GM12878 (cell line): ENCODE results near the gene PPME1. TPM values are rescaled to one million over a fixed set of nuclear protein-coding genes. Genes with fewer than 3 reads are reported as not detected.

Source experiments
- ATAC-seq: fragments of 200-7000 bp; cut with Tn5 transposase; 3 replicates; pipeline ENCODE4 v1.9.1; 2020; ENCODE audit warnings: mild to moderate bottlenecking, moderate library complexity
- BruUV-seq: library from RNA; stranded (reverse); fragments of 400-500 nt; replicated peaks from 2 replicates; lab custom pipeline; 2021; lab: Mats Ljungman, UMichigan
- CTCF ChIA-PET: fragments of 300-600 bp; sonication (Branson Sonifier 250); formaldehyde crosslinking; extraction: SDS; loops from one replicate; lab custom pipeline; 2021; ENCODE audit warnings: inconsistent platforms; lab: Yijun Ruan, JAX
- POLR2A ChIA-PET: fragments of 350-600 bp; formaldehyde crosslinking; extraction: SDS; loops from one replicate; lab custom pipeline; 2021; ENCODE audit warnings: inconsistent platforms; lab: Charles Lee
- RAD21 ChIA-PET: fragments of 300-600 bp; sonication (Branson Sonifier 250); formaldehyde crosslinking; loops from one replicate; lab custom pipeline; 2023; ENCODE audit warnings: antibody characterized with exemption; ENCODE audit not compliant: unreplicated experiment; lab: Charles Lee
- SMC1A ChIA-PET: fragments of 300-600 bp; sonication (Branson Sonifier 250); formaldehyde crosslinking; loops from one replicate; lab custom pipeline; 2023; ENCODE audit not compliant: unreplicated experiment, uncharacterized antibody; lab: Charles Lee
- DNase-seq: peaks from one replicate; pipeline ENCODE4 v3.0.0-alpha.2; 2011; ENCODE audit warnings: low read depth, low spot score
- FAIRE-seq: peaks from 3 replicates; lab custom pipeline; 2011; peaks lifted over from hg19 to GRCh38; lab: Jason Lieb, UNC
- H2AFZ ChIP-seq: 2 replicates; pipeline ENCODE4 v1.6.0; 2011; ENCODE audit warnings: low read depth, low read length, control low read depth; ENCODE audit not compliant: control insufficient read depth
- H3K27ac ChIP-seq: 2 replicates; pipeline ENCODE4 v1.5.1; 2011; ENCODE audit warnings: control low read depth; ENCODE audit not compliant: control insufficient read depth, insufficient read depth
- H3K27me3 ChIP-seq, 2 experiments: replicated peaks in 1 of 2; 2 replicates each; pipeline versions ENCODE4 v1.6.0 to v1.6.1; 2011; ENCODE audit warnings: low read length in 1 of 2; ENCODE audit not compliant: control insufficient read depth in 2 of 2, insufficient read depth in 2 of 2
- H3K36me3 ChIP-seq, 2 experiments: 2 replicates each; pipeline ENCODE4 v1.5.1; 2011; ENCODE audit warnings: low read length in 1 of 2; ENCODE audit not compliant: control insufficient read depth in 2 of 2, insufficient read depth in 2 of 2
- H3K4me1 ChIP-seq: 2 replicates; pipeline ENCODE4 v1.6.1; 2011; ENCODE audit warnings: mild to moderate bottlenecking, low read length, moderate library complexity, mixed read lengths; ENCODE audit not compliant: control insufficient read depth, insufficient read depth
- H3K4me2 ChIP-seq: 2 replicates; pipeline ENCODE4 v1.6.0; 2011; ENCODE audit warnings: control low read depth; ENCODE audit not compliant: control insufficient read depth, insufficient read depth
- H3K4me3 ChIP-seq: fragments of 200-600 bp; sonication (generic); 2 replicates; pipeline ENCODE4 v1.5.1; 2016
- H3K79me2 ChIP-seq: 2 replicates; pipeline ENCODE4 v1.6.0; 2011; ENCODE audit warnings: low read length; ENCODE audit not compliant: control insufficient read depth, insufficient read depth
- H3K9ac ChIP-seq: 2 replicates; pipeline ENCODE4 v1.8.0; 2011; ENCODE audit warnings: low read length, control low read depth, mixed read lengths; ENCODE audit not compliant: control insufficient read depth, insufficient read depth
- H3K9me3 ChIP-seq: replicated peaks from 3 replicates; pipeline ENCODE4 v1.5.1; 2011; ENCODE audit warnings: mild to moderate bottlenecking, low read length; ENCODE audit not compliant: control insufficient read depth, insufficient read depth
- H4K20me1 ChIP-seq: 2 replicates; pipeline ENCODE4 v1.6.0; 2011; ENCODE audit not compliant: control insufficient read depth, insufficient read depth
- CHD4 ChIP-seq: fragments of 200-600 bp; sonication (generic); IDR thresholded peaks from 2 replicates; pipeline ENCODE4 v1.6.1; 2016; ENCODE audit warnings: mild to moderate bottlenecking
- ESRRA ChIP-seq: IDR thresholded peaks from 2 replicates; pipeline ENCODE4 v1.6.1; 2012; ENCODE audit warnings: mild to moderate bottlenecking, low read length, improper control_type of control experiment
- GATAD2B ChIP-seq: fragments of 450-650 bp; conservative IDR thresholded peaks from 2 replicates; pipeline ENCODE4 v1.6.1; 2017; ENCODE audit warnings: low read depth, mild to moderate bottlenecking, moderate library complexity
- IKZF1 ChIP-seq: fragments of 450-650 bp; conservative IDR thresholded peaks from 2 replicates; pipeline ENCODE4 v1.6.1; 2017; ENCODE audit warnings: antibody characterized with exemption, mild to moderate bottlenecking
- IRF4 ChIP-seq: IDR thresholded peaks from 2 replicates; pipeline ENCODE4 v1.6.1; 2011; ENCODE audit warnings: low read depth, low read length
- LARP7 ChIP-seq: fragments of 450-650 bp; IDR thresholded peaks from 2 replicates; pipeline ENCODE4 v1.6.1; 2017; ENCODE audit warnings: mild to moderate bottlenecking
- MTA2 ChIP-seq: fragments of 450-650 bp; IDR thresholded peaks from 2 replicates; pipeline ENCODE4 v1.6.1; 2016; ENCODE audit warnings: low read depth, mild to moderate bottlenecking, moderate library complexity
- NRF1 ChIP-seq: conservative IDR thresholded peaks from 2 replicates; pipeline ENCODE4 v1.6.1; 2011; ENCODE audit warnings: mild to moderate bottlenecking, low read depth, low read length, improper control_type of control experiment
- PAX5 ChIP-seq: IDR thresholded peaks from 2 replicates; pipeline ENCODE4 v1.6.1; 2011; ENCODE audit warnings: low read depth, low read length, borderline replicate concordance
- SMAD5 ChIP-seq: IDR thresholded peaks from 2 replicates; pipeline ENCODE4 v1.6.1; 2016; ENCODE audit warnings: antibody characterized with exemption, low read depth
- TCF7 ChIP-seq: IDR thresholded peaks from 2 replicates; pipeline ENCODE4 v1.6.1; 2014; ENCODE audit warnings: antibody characterized with exemption, borderline replicate concordance
- ZBED1 ChIP-seq: IDR thresholded peaks from 2 replicates; pipeline ENCODE4 v1.6.1; 2016; ENCODE audit warnings: borderline replicate concordance
- ZNF384 ChIP-seq: IDR thresholded peaks from 2 replicates; pipeline ENCODE4 v1.6.1; 2012; ENCODE audit warnings: low read depth, mild to moderate bottlenecking, low read length, improper control_type of control experiment, borderline replicate concordance
- WGBS: methylation state at CpG from one replicate; pipeline ENCODE4 v1.1.6; 2016; ENCODE audit warnings: low lambda C conversion rate; ENCODE audit not compliant: insufficient replicate concordance, insufficient coverage; ENCODE audit errors: missing lambda C conversion rate; 5-methylcytosine and 5-hydroxymethylcytosine counted together
- in situ Hi-C: fragments of 300-500 bp; cut with MboI; formaldehyde crosslinking; loops from 9 replicates; pipeline ENCODE4 v1.14.3; 2018; ENCODE audit warnings: mixed read lengths
- intact Hi-C: fragments of 100-400 bp; cut with micrococcal nuclease; formaldehyde crosslinking; loops from one replicate; pipeline ENCODE4 v1.14.2; 2022; ENCODE audit not compliant: unreplicated experiment
- polyA plus RNA-seq, 11 experiments: library from polyadenylated mRNA; depleted of rRNA in 4 of 11; unstranded in 6 of 11; stranded (reverse) in 5 of 11; fragments of >200 nt; fragmentation: Nextera tagmentation in 4 of 11; fragmentation: Illumina TruSeq in 1 of 11; extraction: Ambion mirVana in 4 of 11; extraction: Trizol in 1 of 11; gene quantifications; 1 replicate in 1 of 11; 2 replicates in 10 of 11; pipeline versions ENCODE4 v1.2.1 to v1.2.3, GENCODE V29; 2011 to 2016; ENCODE audit warnings: inconsistent platforms in 2 of 11, missing spikeins in 2 of 11, low read depth in 1 of 11
- total RNA-seq, 4 experiments: library from RNA; depleted of rRNA in 3 of 4; stranded (reverse); fragments of >200 nt in 3 of 4; fragmentation: Illumina TruSeq in 1 of 4; extraction: Trizol in 1 of 4; gene quantifications; 2 replicates each; pipeline versions ENCODE4 v1.2.1 to v1.2.3, GENCODE V29; 2013 to 2021
- TF ChIP-seq, protein P1 (sequence below): fragments of 450-650 bp; IDR thresholded peaks from 2 replicates; pipeline ENCODE4 v1.6.1; 2018; ENCODE audit warnings: borderline replicate concordance, mild to moderate bottlenecking; ENCODE audit not compliant: partially characterized antibody
- TF ChIP-seq, protein P2 (sequence below): IDR thresholded peaks from 2 replicates; pipeline ENCODE4 v1.6.1; 2012; ENCODE audit warnings: low read depth, low read length, improper control_type of control experiment
- TF ChIP-seq, protein P3 (sequence below): IDR thresholded peaks from 2 replicates; pipeline ENCODE4 v1.6.1; 2011; ENCODE audit warnings: mild to moderate bottlenecking, low read depth, low read length, moderate library complexity; ENCODE audit not compliant: insufficient replicate concordance
- TF ChIP-seq, protein P4 (sequence below): fragments of 450-650 bp; IDR thresholded peaks from 2 replicates; pipeline ENCODE4 v1.6.1; 2017; ENCODE audit warnings: borderline replicate concordance
- TF ChIP-seq, protein P5 (sequence below): IDR thresholded peaks from 2 replicates; pipeline ENCODE4 v1.6.1; 2011; ENCODE audit warnings: low read depth, low read length, improper control_type of control experiment, borderline replicate concordance

Gene PPME1
- total and polyA plus RNA-seq, 10 of the 15 experiments (the other 5 are each of a cell fraction or from before 2014, with no cell fraction given): 3.1 to 51.4 (median 20.8) TPM

DNA sequence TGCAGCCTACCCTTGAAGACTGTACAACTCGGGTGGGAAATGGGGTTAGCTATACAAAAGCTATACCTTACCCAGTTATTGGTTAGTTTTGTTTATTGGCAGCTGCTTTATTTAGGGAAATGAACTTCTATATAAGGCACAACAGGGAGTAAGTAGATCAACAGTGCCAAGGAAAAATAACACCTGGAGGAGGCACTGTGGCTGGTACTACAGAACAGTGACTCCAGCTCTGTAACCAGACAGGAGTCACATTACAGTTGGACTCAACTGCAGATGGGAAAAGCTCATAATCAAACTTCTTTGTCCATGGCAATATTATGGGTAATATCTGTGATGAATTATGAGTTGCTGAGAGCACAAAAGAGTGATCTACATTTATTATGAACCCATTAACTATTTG lies 126.4 kb downstream of the PPME1 start:
- SMC1A ChIA-PET: no interaction called here

More for the DNA sequence above, 126.4 kb downstream of the PPME1 start:
- in situ Hi-C loops: no loop called here
- H3K79me2 ChIP-seq: no peaks in the 10 kb centered on the region
- CTCF ChIA-PET: interaction anchor here (0.8 to 1.2 kb wide), 2 partner anchors 19 to 42 kb away, joined by 3 read pairs; no protein-coding TSS in a partner anchor
- H3K4me1 ChIP-seq: no peaks in the 10 kb centered on the region
- intact Hi-C loops: no loop called here
- H3K4me2 ChIP-seq: no peak overlapping the region
- no peaks in the 10 kb centered on the region for H3K36me3 ChIP-seq
- FAIRE-seq: no peak
- WGBS: 31% methylated on average over 1 of the region's 1 CpG
- BruUV-seq: no TSS peak
- TF ChIP-seq, protein P1, sequence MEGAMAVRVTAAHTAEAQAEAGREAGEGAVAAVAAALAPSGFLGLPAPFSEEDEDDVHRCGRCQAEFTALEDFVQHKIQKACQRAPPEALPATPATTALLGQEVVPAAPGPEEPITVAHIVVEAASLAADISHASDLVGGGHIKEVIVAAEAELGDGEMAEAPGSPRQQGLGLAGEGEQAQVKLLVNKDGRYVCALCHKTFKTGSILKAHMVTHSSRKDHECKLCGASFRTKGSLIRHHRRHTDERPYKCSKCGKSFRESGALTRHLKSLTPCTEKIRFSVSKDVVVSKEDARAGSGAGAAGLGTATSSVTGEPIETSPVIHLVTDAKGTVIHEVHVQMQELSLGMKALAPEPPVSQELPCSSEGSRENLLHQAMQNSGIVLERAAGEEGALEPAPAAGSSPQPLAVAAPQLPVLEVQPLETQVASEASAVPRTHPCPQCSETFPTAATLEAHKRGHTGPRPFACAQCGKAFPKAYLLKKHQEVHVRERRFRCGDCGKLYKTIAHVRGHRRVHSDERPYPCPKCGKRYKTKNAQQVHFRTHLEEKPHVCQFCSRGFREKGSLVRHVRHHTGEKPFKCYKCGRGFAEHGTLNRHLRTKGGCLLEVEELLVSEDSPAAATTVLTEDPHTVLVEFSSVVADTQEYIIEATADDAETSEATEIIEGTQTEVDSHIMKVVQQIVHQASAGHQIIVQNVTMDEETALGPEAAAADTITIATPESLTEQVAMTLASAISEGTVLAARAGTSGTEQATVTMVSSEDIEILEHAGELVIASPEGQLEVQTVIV: no peak
- TF ChIP-seq ZNF384 (no peak), SMAD5 (no peak), MTA2 (no peak), ESRRA (no peak), LARP7 (no peak), IRF4 (no peak), TCF7 (no peak), PAX5 (no peak), GATAD2B (no peak), CHD4 (no peak), NRF1 (no peak), ZBED1 (no peak), IKZF1 (no peak)
- TF ChIP-seq, protein P2, sequence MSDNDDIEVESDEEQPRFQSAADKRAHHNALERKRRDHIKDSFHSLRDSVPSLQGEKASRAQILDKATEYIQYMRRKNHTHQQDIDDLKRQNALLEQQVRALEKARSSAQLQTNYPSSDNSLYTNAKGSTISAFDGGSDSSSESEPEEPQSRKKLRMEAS: no peak
- TF ChIP-seq, protein P3, sequence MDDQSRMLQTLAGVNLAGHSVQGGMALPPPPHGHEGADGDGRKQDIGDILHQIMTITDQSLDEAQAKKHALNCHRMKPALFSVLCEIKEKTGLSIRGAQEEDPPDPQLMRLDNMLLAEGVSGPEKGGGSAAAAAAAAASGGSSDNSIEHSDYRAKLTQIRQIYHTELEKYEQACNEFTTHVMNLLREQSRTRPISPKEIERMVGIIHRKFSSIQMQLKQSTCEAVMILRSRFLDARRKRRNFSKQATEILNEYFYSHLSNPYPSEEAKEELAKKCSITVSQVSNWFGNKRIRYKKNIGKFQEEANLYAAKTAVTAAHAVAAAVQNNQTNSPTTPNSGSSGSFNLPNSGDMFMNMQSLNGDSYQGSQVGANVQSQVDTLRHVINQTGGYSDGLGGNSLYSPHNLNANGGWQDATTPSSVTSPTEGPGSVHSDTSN: no peak
- TF ChIP-seq, protein P4, sequence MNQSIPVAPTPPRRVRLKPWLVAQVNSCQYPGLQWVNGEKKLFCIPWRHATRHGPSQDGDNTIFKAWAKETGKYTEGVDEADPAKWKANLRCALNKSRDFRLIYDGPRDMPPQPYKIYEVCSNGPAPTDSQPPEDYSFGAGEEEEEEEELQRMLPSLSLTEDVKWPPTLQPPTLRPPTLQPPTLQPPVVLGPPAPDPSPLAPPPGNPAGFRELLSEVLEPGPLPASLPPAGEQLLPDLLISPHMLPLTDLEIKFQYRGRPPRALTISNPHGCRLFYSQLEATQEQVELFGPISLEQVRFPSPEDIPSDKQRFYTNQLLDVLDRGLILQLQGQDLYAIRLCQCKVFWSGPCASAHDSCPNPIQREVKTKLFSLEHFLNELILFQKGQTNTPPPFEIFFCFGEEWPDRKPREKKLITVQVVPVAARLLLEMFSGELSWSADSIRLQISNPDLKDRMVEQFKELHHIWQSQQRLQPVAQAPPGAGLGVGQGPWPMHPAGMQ: no peak
- TF ChIP-seq, protein P5, sequence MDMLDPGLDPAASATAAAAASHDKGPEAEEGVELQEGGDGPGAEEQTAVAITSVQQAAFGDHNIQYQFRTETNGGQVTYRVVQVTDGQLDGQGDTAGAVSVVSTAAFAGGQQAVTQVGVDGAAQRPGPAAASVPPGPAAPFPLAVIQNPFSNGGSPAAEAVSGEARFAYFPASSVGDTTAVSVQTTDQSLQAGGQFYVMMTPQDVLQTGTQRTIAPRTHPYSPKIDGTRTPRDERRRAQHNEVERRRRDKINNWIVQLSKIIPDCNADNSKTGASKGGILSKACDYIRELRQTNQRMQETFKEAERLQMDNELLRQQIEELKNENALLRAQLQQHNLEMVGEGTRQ: no peak
- TF ChIP-seq, all 136 proteins: peak for 0
- no peak overlapping the region for H3K4me3 ChIP-seq
- H3K9ac ChIP-seq: no peak overlapping the region
- no peaks in the 10 kb centered on the region; a peak in 1 of 4 replicates for H3K27me3 ChIP-seq
- no peaks in the 10 kb centered on the region for H4K20me1 ChIP-seq
- ChIA-PET RAD21 (interaction anchor here (0.6 to 1.0 kb wide), 2 partner anchors 42 to 1122 kb away, joined by 3 read pairs; no protein-coding TSS in a partner anchor), POLR2A (interaction anchor here (0.6 kb wide), 1 partner anchor 1456 kb away, joined by 3 read pairs; no protein-coding TSS in a partner anchor)
- DNase-seq (no peak), ATAC-seq (no peak)
- H3K27ac ChIP-seq: no peak overlapping the region
- no peaks in the 10 kb centered on the region for H3K9me3 ChIP-seq
- no peak overlapping the region for H2AFZ ChIP-seq
